K562 (cell line): ENCODE data around the gene DIS3L. TPM values are rescaled to one million over a fixed set of nuclear protein-coding genes. Genes with fewer than 3 reads are reported as not detected.

Experiments used
- CAMTA2 ChIP-seq: fragments of 250-450 bp; sonication (Bioruptor Pico); conservative IDR thresholded peaks from 2 replicates; pipeline ENCODE4 v1.5.1; 2022
- CBFB ChIP-seq: sonication (generic); formaldehyde crosslinking; IDR thresholded peaks from 2 replicates; pipeline ENCODE4 v1.4.0; 2020; ENCODE audit warnings: mild to moderate bottlenecking, missing genetic modification reagents
- CCAR2 ChIP-seq: fragments of 200-400 bp; formaldehyde crosslinking; IDR thresholded peaks from 2 replicates; pipeline ENCODE4 v1.6.1; 2017; ENCODE audit warnings: mild to moderate bottlenecking, low read depth, low read length
- DACH1 ChIP-seq: fragments of 450-650 bp; IDR thresholded peaks from 2 replicates; pipeline ENCODE4 v1.6.1; 2018; ENCODE audit not compliant: partially characterized antibody
- DPF2 ChIP-seq: fragments of 450-650 bp; IDR thresholded peaks from 2 replicates; pipeline ENCODE4 v1.6.1; 2016
- KLF6 ChIP-seq: fragments of 250-450 bp; sonication (Bioruptor Pico); IDR thresholded peaks from 2 replicates; pipeline ENCODE4 v1.4.0; 2020; ENCODE audit warnings: mild to moderate bottlenecking, moderate library complexity, borderline replicate concordance
- MEF2D ChIP-seq: conservative IDR thresholded peaks from 2 replicates; pipeline ENCODE4 v1.6.1; 2016; ENCODE audit warnings: low read depth, missing genetic modification characterization, missing compliant biosample characterization
- PML ChIP-seq: IDR thresholded peaks from 2 replicates; pipeline ENCODE4 v1.6.1; 2012; ENCODE audit warnings: low read length, inconsistent platforms
- RHOXF2B ChIP-seq: fragments of 250-450 bp; sonication (Bioruptor Pico); conservative IDR thresholded peaks from 2 replicates; pipeline ENCODE4 v1.5.1; 2021
- RNF2 ChIP-seq: sonication (generic); IDR thresholded peaks from 2 replicates; pipeline ENCODE4 v1.6.1; 2016
- ZNF354B ChIP-seq: fragments of 250-450 bp; sonication (Bioruptor Pico); IDR thresholded peaks from 2 replicates; pipeline ENCODE4 v1.4.0; 2020
- ZNF57 ChIP-seq: fragments of 450-650 bp; formaldehyde crosslinking; IDR thresholded peaks from 2 replicates; pipeline ENCODE4 v1.4.0; 2020; ENCODE audit warnings: mild to moderate bottlenecking, moderate library complexity
- polyA plus RNA-seq, 8 experiments: library from polyadenylated mRNA; depleted of rRNA in 4 of 8; stranded (reverse) in 5 of 8; unstranded in 3 of 8; fragments of >200 nt; fragmentation: Nextera tagmentation in 2 of 8; fragmentation: Illumina TruSeq in 1 of 8; extraction: Ambion mirVana in 2 of 8; extraction: Trizol in 1 of 8; gene quantifications; 2 replicates each; pipeline versions ENCODE4 v1.2.1 to v1.2.3, GENCODE V29; 2011 to 2014; ENCODE audit warnings: inconsistent platforms in 1 of 8, missing spikeins in 1 of 8
- total RNA-seq, 7 experiments: library from RNA; depleted of rRNA in 6 of 7; stranded (reverse); fragments of >200 nt in 6 of 7; fragmentation: Illumina TruSeq in 2 of 7; extraction: Trizol in 2 of 7; gene quantifications; 2 replicates each; pipeline versions ENCODE4 v1.2.1 to v1.2.3, GENCODE V29; 2011 to 2021; ENCODE audit warnings: low replicate concordance in 1 of 7
- TF ChIP-seq, protein P1 (sequence below), 3 experiments: fragments of 200-800 bp in 1 of 3; fragments of 250-450 bp in 1 of 3; fragments of 450-650 bp in 1 of 3; sonication (Bioruptor Pico) in 1 of 3; sonication (Bioruptor generic) in 1 of 3; formaldehyde crosslinking in 1 of 3; IDR thresholded peaks; 2 replicates each; pipeline versions ENCODE4 v1.6.1 to v1.8.0; 2016 to 2022; ENCODE audit warnings: mild to moderate bottlenecking in 2 of 3, missing genetic modification characterization in 2 of 3, missing compliant biosample characterization in 1 of 3, moderate library complexity in 1 of 3
- TF ChIP-seq, protein P2 (sequence below): fragments of 450-650 bp; formaldehyde crosslinking; IDR thresholded peaks from 2 replicates; pipeline ENCODE4 v1.4.0; 2020; ENCODE audit warnings: mild to moderate bottlenecking, moderate library complexity
- TF ChIP-seq, protein P3 (sequence below): fragments of 200-400 bp; formaldehyde crosslinking; IDR thresholded peaks from 2 replicates; pipeline ENCODE4 v1.6.1; 2017; ENCODE audit warnings: mild to moderate bottlenecking, low read depth, low read length, moderate library complexity
- TF ChIP-seq, protein P4 (sequence below): IDR thresholded peaks from 2 replicates; pipeline ENCODE4 v1.6.1; 2016; ENCODE audit warnings: missing genetic modification characterization, missing compliant biosample characterization
- TF ChIP-seq, protein P5 (sequence below): fragments of 250-450 bp; sonication (Bioruptor Pico); IDR thresholded peaks from 2 replicates; pipeline ENCODE4 v1.4.0; 2020; ENCODE audit warnings: mild to moderate bottlenecking

The DIS3L gene
- total and polyA plus RNA-seq, 9 of the 15 experiments (the other 6 are each of a cell fraction or from before 2014, with no cell fraction given), result 5.9 to 34.6 (median 16.9) TPM

DNA sequence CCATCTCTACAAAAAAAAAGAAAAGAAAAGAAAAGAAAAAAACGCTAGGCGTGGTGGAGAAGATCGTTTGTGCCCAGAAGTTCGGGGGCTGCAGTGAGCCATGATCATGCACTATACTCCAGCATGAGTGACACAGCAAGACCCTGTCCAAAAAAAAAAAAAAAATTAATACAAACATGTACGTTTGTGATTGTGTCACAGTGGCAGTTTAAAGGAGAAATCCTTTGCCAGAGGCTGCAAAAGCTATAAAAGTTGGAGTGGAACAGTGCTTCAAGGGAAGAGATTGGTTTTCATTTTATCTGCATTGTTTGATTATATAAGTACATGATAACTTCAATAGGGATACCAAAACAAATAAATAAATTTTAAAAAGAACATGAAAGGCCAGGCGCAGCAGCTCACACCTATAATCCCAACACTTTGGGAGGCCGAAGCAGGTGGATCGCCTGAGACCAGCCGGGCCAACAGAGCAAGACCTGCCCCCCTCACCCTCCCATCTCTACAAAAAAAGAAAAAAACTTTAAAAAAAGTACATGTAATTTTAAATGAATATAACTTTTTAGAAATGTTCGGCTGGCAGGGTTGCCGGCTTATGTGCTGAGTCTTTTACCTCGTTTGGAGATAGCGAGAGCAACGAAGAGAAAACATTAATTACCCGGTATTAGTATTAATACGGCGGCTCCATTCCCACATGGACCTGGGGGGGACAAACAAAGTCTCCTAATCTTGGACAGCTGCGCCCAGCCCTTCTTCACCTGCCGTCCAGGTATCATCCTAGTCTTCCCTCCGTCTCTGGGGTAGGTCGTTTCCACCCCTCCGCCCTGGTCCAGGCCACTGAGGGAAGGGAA, 573 bp upstream of the DIS3L start (continued):
- TF ChIP-seq RHOXF2B, result no peak
- no peak for TF ChIP-seq CAMTA2 (CRISPR knock-in tag)
- no peak for TF ChIP-seq MEF2D (tag)
- TF ChIP-seq, protein P1, sequence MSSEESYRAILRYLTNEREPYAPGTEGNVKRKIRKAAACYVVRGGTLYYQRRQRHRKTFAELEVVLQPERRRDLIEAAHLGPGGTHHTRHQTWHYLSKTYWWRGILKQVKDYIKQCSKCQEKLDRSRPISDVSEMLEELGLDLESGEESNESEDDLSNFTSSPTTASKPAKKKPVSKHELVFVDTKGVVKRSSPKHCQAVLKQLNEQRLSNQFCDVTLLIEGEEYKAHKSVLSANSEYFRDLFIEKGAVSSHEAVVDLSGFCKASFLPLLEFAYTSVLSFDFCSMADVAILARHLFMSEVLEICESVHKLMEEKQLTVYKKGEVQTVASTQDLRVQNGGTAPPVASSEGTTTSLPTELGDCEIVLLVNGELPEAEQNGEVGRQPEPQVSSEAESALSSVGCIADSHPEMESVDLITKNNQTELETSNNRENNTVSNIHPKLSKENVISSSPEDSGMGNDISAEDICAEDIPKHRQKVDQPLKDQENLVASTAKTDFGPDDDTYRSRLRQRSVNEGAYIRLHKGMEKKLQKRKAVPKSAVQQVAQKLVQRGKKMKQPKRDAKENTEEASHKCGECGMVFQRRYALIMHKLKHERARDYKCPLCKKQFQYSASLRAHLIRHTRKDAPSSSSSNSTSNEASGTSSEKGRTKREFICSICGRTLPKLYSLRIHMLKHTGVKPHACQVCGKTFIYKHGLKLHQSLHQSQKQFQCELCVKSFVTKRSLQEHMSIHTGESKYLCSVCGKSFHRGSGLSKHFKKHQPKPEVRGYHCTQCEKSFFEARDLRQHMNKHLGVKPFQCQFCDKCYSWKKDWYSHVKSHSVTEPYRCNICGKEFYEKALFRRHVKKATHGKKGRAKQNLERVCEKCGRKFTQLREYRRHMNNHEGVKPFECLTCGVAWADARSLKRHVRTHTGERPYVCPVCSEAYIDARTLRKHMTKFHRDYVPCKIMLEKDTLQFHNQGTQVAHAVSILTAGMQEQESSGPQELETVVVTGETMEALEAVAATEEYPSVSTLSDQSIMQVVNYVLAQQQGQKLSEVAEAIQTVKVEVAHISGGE (CRISPR knock-in tag; IDR thresholded peaks at IDR 0.05), result peak in 1 of 3 experiments; percentile 3; a peak in 1 of 6 replicates
- no peak for TF ChIP-seq ZNF57 (CRISPR knock-in tag)
- TF ChIP-seq ZNF354B (CRISPR knock-in tag), result no peak
- TF ChIP-seq DACH1, result peak; percentile 63
- no peak for TF ChIP-seq RNF2
- TF ChIP-seq, protein P2, sequence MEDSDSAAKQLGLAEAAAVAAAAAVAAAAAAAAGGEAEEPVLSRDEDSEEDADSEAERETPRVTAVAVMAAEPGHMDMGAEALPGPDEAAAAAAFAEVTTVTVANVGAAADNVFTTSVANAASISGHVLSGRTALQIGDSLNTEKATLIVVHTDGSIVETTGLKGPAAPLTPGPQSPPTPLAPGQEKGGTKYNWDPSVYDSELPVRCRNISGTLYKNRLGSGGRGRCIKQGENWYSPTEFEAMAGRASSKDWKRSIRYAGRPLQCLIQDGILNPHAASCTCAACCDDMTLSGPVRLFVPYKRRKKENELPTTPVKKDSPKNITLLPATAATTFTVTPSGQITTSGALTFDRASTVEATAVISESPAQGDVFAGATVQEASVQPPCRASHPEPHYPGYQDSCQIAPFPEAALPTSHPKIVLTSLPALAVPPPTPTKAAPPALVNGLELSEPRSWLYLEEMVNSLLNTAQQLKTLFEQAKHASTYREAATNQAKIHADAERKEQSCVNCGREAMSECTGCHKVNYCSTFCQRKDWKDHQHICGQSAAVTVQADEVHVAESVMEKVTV (CRISPR knock-in tag), result no peak
- TF ChIP-seq, protein P3, sequence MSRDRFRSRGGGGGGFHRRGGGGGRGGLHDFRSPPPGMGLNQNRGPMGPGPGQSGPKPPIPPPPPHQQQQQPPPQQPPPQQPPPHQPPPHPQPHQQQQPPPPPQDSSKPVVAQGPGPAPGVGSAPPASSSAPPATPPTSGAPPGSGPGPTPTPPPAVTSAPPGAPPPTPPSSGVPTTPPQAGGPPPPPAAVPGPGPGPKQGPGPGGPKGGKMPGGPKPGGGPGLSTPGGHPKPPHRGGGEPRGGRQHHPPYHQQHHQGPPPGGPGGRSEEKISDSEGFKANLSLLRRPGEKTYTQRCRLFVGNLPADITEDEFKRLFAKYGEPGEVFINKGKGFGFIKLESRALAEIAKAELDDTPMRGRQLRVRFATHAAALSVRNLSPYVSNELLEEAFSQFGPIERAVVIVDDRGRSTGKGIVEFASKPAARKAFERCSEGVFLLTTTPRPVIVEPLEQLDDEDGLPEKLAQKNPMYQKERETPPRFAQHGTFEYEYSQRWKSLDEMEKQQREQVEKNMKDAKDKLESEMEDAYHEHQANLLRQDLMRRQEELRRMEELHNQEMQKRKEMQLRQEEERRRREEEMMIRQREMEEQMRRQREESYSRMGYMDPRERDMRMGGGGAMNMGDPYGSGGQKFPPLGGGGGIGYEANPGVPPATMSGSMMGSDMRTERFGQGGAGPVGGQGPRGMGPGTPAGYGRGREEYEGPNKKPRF, result no peak
- TF ChIP-seq, protein P4, sequence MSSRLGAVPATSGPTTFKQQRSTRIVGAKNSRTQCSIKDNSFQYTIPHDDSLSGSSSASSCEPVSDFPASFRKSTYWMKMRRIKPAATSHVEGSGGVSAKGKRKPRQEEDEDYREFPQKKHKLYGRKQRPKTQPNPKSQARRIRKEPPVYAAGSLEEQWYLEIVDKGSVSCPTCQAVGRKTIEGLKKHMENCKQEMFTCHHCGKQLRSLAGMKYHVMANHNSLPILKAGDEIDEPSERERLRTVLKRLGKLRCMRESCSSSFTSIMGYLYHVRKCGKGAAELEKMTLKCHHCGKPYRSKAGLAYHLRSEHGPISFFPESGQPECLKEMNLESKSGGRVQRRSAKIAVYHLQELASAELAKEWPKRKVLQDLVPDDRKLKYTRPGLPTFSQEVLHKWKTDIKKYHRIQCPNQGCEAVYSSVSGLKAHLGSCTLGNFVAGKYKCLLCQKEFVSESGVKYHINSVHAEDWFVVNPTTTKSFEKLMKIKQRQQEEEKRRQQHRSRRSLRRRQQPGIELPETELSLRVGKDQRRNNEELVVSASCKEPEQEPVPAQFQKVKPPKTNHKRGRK (tag), result peak; percentile 64; the same call in 1 of the 2 replicates
- TF ChIP-seq CCAR2, result no peak
- no peak for TF ChIP-seq CBFB (CRISPR knock-in tag)
- TF ChIP-seq KLF6 (CRISPR knock-in tag), result no peak
- 0 out of 2 replicates have a peak, but pooled peaks have one; percentile 29 for TF ChIP-seq DPF2
- TF ChIP-seq PML, result no peak
- TF ChIP-seq, protein P5, sequence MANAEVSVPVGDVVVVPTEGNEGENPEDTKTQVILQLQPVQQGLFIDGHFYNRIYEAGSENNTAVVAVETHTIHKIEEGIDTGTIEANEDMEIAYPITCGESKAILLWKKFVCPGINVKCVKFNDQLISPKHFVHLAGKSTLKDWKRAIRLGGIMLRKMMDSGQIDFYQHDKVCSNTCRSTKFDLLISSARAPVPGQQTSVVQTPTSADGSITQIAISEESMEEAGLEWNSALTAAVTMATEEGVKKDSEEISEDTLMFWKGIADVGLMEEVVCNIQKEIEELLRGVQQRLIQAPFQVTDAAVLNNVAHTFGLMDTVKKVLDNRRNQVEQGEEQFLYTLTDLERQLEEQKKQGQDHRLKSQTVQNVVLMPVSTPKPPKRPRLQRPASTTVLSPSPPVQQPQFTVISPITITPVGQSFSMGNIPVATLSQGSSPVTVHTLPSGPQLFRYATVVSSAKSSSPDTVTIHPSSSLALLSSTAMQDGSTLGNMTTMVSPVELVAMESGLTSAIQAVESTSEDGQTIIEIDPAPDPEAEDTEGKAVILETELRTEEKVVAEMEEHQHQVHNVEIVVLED, result no peak
